Mesothelial cell of epicardium (in vitro differentiated cells): ENCODE results near the gene MAPKBP1. TPM values are rescaled to one million over a fixed set of nuclear protein-coding genes. Genes with fewer than 3 reads are reported as not detected.

Experiments
- DNase-seq, 2 experiments: peaks; one replicate each; pipeline ENCODE4 v3.0.0; 2021; ENCODE audit warnings: low spot score in 2 of 2; ENCODE audit not compliant: unreplicated experiment in 2 of 2
- H3K27ac Mint-ChIP-seq: 2 replicates; pipeline ENCODE4 v1.8.0; 2021; ENCODE audit warnings: mixed read lengths
- H3K27me3 Mint-ChIP-seq: 2 replicates; pipeline ENCODE4 v1.8.0; 2021; ENCODE audit warnings: low read depth, mixed read lengths
- H3K36me3 Mint-ChIP-seq: 2 replicates; pipeline ENCODE4 v1.8.0; 2021; ENCODE audit warnings: mixed read lengths
- H3K4me1 Mint-ChIP-seq: 2 replicates; pipeline ENCODE4 v1.8.0; 2021; ENCODE audit warnings: mixed read lengths
- H3K4me3 Mint-ChIP-seq: 2 replicates; pipeline ENCODE4 v1.8.0; 2021; ENCODE audit warnings: mild to moderate bottlenecking, moderate library complexity, mixed read lengths
- H3K9me3 Mint-ChIP-seq: 2 replicates; pipeline ENCODE4 v1.8.0; 2021; ENCODE audit warnings: mixed read lengths
- CTCF ChIP-seq: fragments of 200-600 bp; sonication (generic); IDR thresholded peaks from one replicate; pipeline ENCODE4 v1.5.0; 2021; ENCODE audit warnings: antibody characterized with exemption; ENCODE audit not compliant: unreplicated experiment
- total RNA-seq: library from RNA; stranded (reverse); gene quantifications from 3 replicates; pipeline ENCODE4 v1.2.1, GENCODE V29; 2021

Gene MAPKBP1
- total RNA-seq, 1 donor from 2014 or later = 40.8 TPM

DNA sequence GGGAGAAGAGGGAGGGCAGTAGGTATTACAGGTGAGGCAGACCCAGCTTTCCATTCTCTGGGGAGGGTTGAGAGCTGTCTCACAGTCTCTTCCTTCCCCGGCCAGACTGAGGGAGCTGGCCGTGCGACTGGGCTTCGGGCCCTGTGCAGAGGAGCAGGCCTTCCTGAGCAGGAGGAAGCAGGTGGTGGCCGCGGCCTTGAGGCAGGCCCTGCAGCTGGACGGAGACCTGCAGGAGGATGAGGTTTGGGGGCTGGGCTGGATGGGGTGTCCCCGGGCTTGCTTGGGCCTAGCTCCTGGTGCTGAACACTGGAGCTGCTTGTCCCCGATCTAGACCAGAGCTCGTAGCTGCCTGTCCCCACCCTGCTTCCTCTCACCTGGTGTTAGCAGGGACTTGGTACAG, 69.3 kb downstream of the MAPKBP1 start:
- Mint-ChIP-seq H3K9me3 (no peaks in the 10 kb centered on the region), H3K36me3 (peaks cover 12% of the 10 kb centered on the region), H3K27ac (no peak overlapping the region), H3K4me1 (peaks cover 20% of the 10 kb centered on the region), H3K4me3 (no peak overlapping the region), H3K27me3 (no peaks in the 10 kb centered on the region)
- no peak for TF ChIP-seq CTCF
- DNase-seq = no peak

- no peaks in the 10 kb centered on the region for H3K9me3 Mint-ChIP-seq
- peaks cover 16% of the 10 kb centered on the region for H3K4me1 Mint-ChIP-seq
- no peak for DNase-seq
- H3K27me3 Mint-ChIP-seq = no peaks in the 10 kb centered on the region
- H3K4me3 Mint-ChIP-seq = no peak overlapping the region
- H3K27ac Mint-ChIP-seq = no peak overlapping the region
- peaks cover 12% of the 10 kb centered on the region for H3K36me3 Mint-ChIP-seq
- no peak for TF ChIP-seq CTCF
Observed at GRCh38 chr15:41844814-41845213, 70.5 kb downstream of the MAPKBP1 start.

GRCh38 chr15:41847206-41847605, 72.9 kb downstream of the MAPKBP1 start:
- Mint-ChIP-seq H3K4me1 (no peaks in the 10 kb centered on the region), H3K27ac (no peak overlapping the region), H3K9me3 (no peaks in the 10 kb centered on the region), H3K36me3 (peaks cover 12% of the 10 kb centered on the region), H3K4me3 (no peak overlapping the region), H3K27me3 (no peaks in the 10 kb centered on the region)
- no peak for DNase-seq
- no peak for TF ChIP-seq CTCF

GRCh38 chr15:41847981-41848380, 73.7 kb downstream of the MAPKBP1 start:
- TF ChIP-seq CTCF = no peak
- no peak for DNase-seq
- H3K27me3 Mint-ChIP-seq = no peaks in the 10 kb centered on the region
- H3K9me3 Mint-ChIP-seq = no peaks in the 10 kb centered on the region
- H3K36me3 Mint-ChIP-seq = peaks cover 10% of the 10 kb centered on the region
- H3K27ac Mint-ChIP-seq = no peak overlapping the region
- no peaks in the 10 kb centered on the region for H3K4me1 Mint-ChIP-seq
- no peak overlapping the region for H3K4me3 Mint-ChIP-seq

GRCh38 chr15:41848631-41849030, 74.3 kb downstream of the MAPKBP1 start:
- no peak overlapping the region for H3K4me3 Mint-ChIP-seq

More at GRCh38 chr15:41848631-41849030, 74.3 kb downstream of the MAPKBP1 start:
- no peaks in the 10 kb centered on the region for H3K9me3 Mint-ChIP-seq
- no peaks in the 10 kb centered on the region for H3K4me1 Mint-ChIP-seq
- TF ChIP-seq CTCF = no peak
- H3K36me3 Mint-ChIP-seq = peaks cover 10% of the 10 kb centered on the region
- no peaks in the 10 kb centered on the region for H3K27me3 Mint-ChIP-seq
- H3K27ac Mint-ChIP-seq = no peak overlapping the region
- DNase-seq = no peak
